ENCODE data around the gene AHRR. TPM values are rescaled to one million over a fixed set of nuclear protein-coding genes. Genes with fewer than 3 reads are reported as not detected.

AHRR gene
- total and polyA plus RNA-seq, 2 experiments from 2014 or later = 0.27 to 1.8 TPM

GRCh38 chr5:313265-313664 lies 8.2 kb upstream of the AHRR start (continued):
- TF ChIP-seq REST (IDR thresholded peaks at IDR 0.05; ENCODE audit: unreplicated experiment) (no peak), ZNF331 (CRISPR knock-in tag; IDR thresholded peaks at IDR 0.05; ENCODE audit: low read depth) (no peak), STAT1 (IDR thresholded peaks at IDR 0.05; ENCODE audit: unreplicated experiment) (no peak), EZH2 (IDR thresholded peaks at IDR 0.05; ENCODE audit: low read depth, unreplicated experiment) (no peak)

GRCh38 chr5:313806-314376 lies 7.6 kb upstream of the AHRR start:
- Mint-ChIP-seq H3K27ac (no peak overlapping the region; the same call in 1 of the 2 replicates), H3K4me1 (peaks cover 3% of the 10 kb centered on the region; the same call in 1 of the 3 replicates), H3K36me3 (ENCODE audit: low read depth) (peaks cover 9% of the 10 kb centered on the region; the same call in 2 of the 3 replicates), H3K9me3 (no peaks in the 10 kb centered on the region), H3K27me3 (ENCODE audit: insufficient read depth, low read depth, poor library complexity) (peaks cover 19% of the 10 kb centered on the region), H3K4me3 (no peak overlapping the region)
- DNase-seq (ENCODE audit: low spot score) (no peak), ATAC-seq (no peak)
- Histone ChIP-seq H3K36me3 (ENCODE audit: insufficient read depth) (no peaks in the 10 kb centered on the region), H3K4me2 (no peak overlapping the region), H4K20me1 (replicated peaks; ENCODE audit: insufficient read depth) (peaks cover 6% of the 10 kb centered on the region; the same call in 1 of the 2 replicates), H2AFZ (no peak overlapping the region), H3K27me3 (ENCODE audit: insufficient read depth) (peaks cover 7% of the 10 kb centered on the region), H3K4me1 (ENCODE audit: insufficient read depth) (no peaks in the 10 kb centered on the region), H3K27ac (ENCODE audit: low read depth) (no peak overlapping the region), H3K4me3 (no peak overlapping the region), H3K9me2 (ENCODE audit: insufficient read depth) (no peaks in the 10 kb centered on the region), H3K79me2 (replicated peaks; ENCODE audit: insufficient read depth) (no peaks in the 10 kb centered on the region), H3F3A (replicated peaks; ENCODE audit: low read depth) (no peaks in the 10 kb centered on the region)
- TF ChIP-seq ZNF331 (CRISPR knock-in tag; IDR thresholded peaks at IDR 0.05; ENCODE audit: low read depth) = no peak
- TF ChIP-seq NANOG (IDR thresholded peaks at IDR 0.05; ENCODE audit: borderline replicate concordance) = no peak
- TF ChIP-seq EZH2phosphoT487 (IDR thresholded peaks at IDR 0.05; ENCODE audit: unreplicated experiment) = no peak
- TF ChIP-seq ZNF462 (CRISPR knock-in tag; IDR thresholded peaks at IDR 0.05) = no peak
- TF ChIP-seq CREB1 (CRISPR knock-in tag; IDR thresholded peaks at IDR 0.05; ENCODE audit: low read depth) = no peak
- no peak for TF ChIP-seq POLR2AphosphoS5 (IDR thresholded peaks at IDR 0.05; ENCODE audit: low read depth)
- TF ChIP-seq EZH2 (IDR thresholded peaks at IDR 0.05; ENCODE audit: low read depth, unreplicated experiment) = no peak
- TF ChIP-seq JUNB (IDR thresholded peaks at IDR 0.05; ENCODE audit: unreplicated experiment) = no peak
- no peak for TF ChIP-seq STAT1 (IDR thresholded peaks at IDR 0.05; ENCODE audit: unreplicated experiment)
